ENCODE results near the gene TTLL5. TPM values are rescaled to one million over a fixed set of nuclear protein-coding genes. Genes with fewer than 3 reads are reported as not detected.

The TTLL5 gene
- total and polyA plus RNA-seq, 10 of the 15 experiments (the other 5 are each of a cell fraction or from before 2014, with no cell fraction given), result 3.2 to 25.9 (median 13.8) TPM

GRCh38 chr14:75673345-75674035 is 12.4 kb downstream of the TTLL5 start (continued):
- no peak for TF ChIP-seq ZNF592 (IDR thresholded peaks at IDR 0.05)
- no peak for TF ChIP-seq SP1 (IDR thresholded peaks at IDR 0.05; ENCODE audit: low read depth, low read length)
- TF ChIP-seq BRCA1 (IDR thresholded peaks at IDR 0.05; ENCODE audit: low read depth, low read length), result no peak
- TF ChIP-seq MLLT1 (IDR thresholded peaks at IDR 0.05), result no peak
- no peak; the same call in 1 of the 2 replicates for TF ChIP-seq BACH1 (IDR thresholded peaks at IDR 0.05; ENCODE audit: borderline replicate concordance)
- no peak for TF ChIP-seq EED (IDR thresholded peaks at IDR 0.05; ENCODE audit: low read depth)
- TF ChIP-seq IKZF2 (IDR thresholded peaks at IDR 0.05), result peak; percentile 19 to 27; a peak in 1 of 4 replicates
- no peak for TF ChIP-seq STAT3 (IDR thresholded peaks at IDR 0.05; ENCODE audit: low read depth, low read length)
- TF ChIP-seq CBX5 (IDR thresholded peaks at IDR 0.05; ENCODE audit: low read depth), result no peak
- TF ChIP-seq JUNB (IDR thresholded peaks at IDR 0.05), result peak; percentile 98
- TF ChIP-seq BCL3 (IDR thresholded peaks at IDR 0.05; ENCODE audit: borderline replicate concordance, insufficient read depth, low read depth, low read length, poor library complexity, severe bottlenecking), result no peak
- no peak for TF ChIP-seq POLR2A (IDR thresholded peaks at IDR 0.05; ENCODE audit: low read depth, low read length)
- no peak for TF ChIP-seq ZNF384 (IDR thresholded peaks at IDR 0.05; ENCODE audit: borderline replicate concordance, low read depth, low read length)
- peak; percentile 62 for TF ChIP-seq JUND (IDR thresholded peaks at IDR 0.05; ENCODE audit: low read depth, low read length)
- no peak for TF ChIP-seq USF2 (IDR thresholded peaks at IDR 0.05; ENCODE audit: borderline replicate concordance, low read depth, low read length)
- TF ChIP-seq POLR2AphosphoS5 (IDR thresholded peaks at IDR 0.05; ENCODE audit: low read length), result no peak
- TF ChIP-seq NKRF (conservative IDR thresholded peaks at IDR 0.05), result no peak
- TF ChIP-seq MTA3 (IDR thresholded peaks at IDR 0.05; ENCODE audit: borderline replicate concordance, low read length), result peak; percentile 68; the same call in 1 of the 2 replicates
- no peak for TF ChIP-seq POLR2AphosphoS2 (IDR thresholded peaks at IDR 0.05; ENCODE audit: low read depth, low read length)
- no peak for TF ChIP-seq FOXK2 (IDR thresholded peaks at IDR 0.05)
- no peak for TF ChIP-seq NFYA (IDR thresholded peaks at IDR 0.05; ENCODE audit: borderline replicate concordance, low read depth, low read length)
